CD4-positive, alpha-beta T cell treated with Interleukin-21 for 1 hour (primary cell): ENCODE measurements around the gene UBE3B.

Experiments
- DNase-seq: peaks from one replicate; pipeline ENCODE4 v3.0.0-alpha.2; 2020

The UBE3B gene

DNA sequence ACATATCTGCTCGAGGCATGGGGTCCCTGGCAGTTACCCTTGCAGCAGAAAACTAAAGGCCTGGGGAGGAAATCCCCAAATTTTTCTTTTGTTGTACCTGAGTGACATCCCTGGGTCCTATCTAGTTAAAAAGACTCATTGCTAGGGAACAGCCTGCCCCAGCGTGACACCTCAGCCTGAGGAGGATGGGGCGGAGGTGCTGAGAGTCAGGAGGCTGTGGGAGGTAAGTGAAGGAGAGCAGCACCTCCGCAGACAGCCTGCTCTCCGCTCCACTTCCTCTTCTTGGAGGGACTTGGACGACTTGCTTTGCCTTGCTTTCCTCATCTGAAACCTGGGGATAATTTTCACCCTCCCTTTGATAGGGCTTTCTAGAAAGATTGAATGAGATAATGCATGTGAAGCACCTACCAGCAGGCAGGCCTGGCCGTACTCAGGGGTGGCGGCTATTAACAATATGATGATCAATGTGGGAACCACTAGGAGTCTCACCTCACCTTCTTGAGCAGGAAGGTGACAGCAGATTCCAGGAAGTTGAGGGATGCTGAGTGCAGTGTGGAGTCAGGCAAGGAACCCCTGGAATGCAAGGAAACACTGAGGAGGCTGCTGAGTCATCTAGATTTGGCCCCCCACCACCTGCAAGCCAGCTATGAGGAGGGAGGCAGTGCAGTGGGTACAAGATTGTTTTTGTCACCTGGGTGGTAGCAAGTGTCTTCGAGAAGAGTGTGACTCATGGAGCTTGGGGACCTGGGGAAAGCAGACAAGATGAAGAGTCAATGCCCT is 23.2 kb downstream of the UBE3B start:
- DNase-seq = no peak

DNA sequence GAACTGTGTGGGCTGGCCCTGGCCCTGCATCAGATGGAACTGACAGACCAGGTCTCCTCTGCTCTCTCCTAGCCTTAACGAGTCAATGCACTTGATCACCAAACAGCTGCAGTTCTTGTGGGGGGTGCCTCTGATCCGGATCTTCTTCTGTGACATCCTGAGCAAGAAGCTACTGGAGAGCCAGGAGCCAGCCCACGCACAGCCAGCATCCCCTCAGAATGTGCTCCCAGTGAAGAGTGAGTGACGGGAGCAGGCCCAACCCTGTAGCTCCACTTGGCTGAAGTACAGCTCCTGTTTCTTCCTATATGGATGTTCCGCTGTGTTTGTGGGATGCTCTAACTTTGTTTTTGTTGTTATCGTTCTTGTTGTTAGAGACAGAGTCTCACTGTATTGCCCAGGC is 23.9 kb downstream of the UBE3B start:
- DNase-seq = no peak

DNA sequence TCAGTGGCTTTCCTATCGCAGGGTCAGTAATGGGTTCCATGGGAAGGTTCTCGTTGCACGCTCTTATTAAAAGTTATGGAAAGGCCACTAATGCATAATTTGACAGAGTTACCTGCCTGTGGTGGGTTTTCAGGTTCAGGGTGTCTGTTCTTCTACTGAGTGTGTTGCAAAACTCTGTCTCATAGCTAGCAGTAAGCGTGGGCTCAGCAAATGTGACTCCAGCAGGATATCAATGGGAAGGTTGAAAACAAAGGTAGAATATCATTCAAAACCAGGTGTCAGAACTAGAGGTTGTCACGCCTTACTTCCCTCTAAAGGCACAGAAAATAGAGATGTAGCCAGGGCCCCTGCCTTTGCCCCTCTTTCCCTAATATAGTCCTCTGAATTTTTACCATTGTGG is 24.9 kb downstream of the UBE3B start:
- DNase-seq = no peak

DNA sequence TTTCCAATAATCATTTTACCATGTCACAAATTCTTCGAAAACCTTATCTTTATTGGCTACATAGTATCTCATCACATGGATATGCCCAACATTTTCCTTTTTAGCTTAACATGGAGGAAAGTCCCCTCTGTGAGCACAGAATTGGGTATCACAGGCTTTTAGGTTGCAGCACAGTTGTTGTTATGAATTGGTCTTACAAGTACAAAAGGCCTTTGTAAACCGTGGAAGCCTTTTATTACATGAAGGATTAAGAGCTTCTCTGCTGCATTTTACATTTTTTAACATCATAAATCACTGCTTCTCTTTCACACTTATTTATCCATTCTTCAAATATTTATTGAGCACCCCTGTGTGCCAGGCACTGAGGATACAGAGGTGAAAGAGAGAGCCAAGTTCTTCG is 26.2 kb downstream of the UBE3B start:
- no peak for DNase-seq

DNA sequence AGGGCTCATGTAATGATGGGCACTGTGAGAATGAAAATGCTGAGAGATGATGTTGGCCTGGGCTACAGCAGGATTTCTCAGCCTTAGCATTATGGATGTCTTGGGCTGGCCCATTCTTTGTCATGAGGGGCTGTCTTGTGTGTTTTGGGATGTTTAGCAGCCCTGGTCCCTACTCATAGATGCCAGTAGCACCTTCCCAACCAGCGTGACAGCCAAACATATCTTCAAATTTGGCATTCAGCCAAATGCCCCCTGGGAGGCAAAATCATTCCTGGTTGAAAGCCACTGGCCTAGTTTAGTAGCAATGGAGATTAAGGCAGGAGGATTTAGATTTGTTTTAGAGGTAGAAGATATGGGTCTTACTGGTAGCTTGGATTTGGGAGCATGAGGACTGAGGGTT is 26.6 kb downstream of the UBE3B start:
- DNase-seq = no peak

DNA sequence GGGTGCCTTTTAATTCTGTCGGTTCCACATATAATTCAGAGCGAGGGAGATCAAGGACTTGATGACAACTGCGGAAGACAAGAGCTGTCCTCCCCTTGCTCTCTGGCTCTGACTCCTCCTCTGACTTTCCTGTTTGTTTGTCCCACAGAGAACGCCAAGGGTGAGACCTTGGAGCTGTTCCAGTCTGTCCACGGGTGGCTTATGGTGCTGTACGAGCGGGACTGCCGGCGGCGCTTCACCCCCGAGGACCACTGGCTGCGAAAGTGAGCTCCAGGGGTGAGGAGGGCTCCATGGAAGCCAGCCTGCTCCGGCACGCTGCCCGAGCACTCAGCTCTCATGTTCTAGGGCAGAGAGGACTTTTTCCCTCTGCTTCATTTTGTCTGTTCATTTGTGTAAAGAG is 32.8 kb downstream of the UBE3B start:
- DNase-seq = no peak

DNA sequence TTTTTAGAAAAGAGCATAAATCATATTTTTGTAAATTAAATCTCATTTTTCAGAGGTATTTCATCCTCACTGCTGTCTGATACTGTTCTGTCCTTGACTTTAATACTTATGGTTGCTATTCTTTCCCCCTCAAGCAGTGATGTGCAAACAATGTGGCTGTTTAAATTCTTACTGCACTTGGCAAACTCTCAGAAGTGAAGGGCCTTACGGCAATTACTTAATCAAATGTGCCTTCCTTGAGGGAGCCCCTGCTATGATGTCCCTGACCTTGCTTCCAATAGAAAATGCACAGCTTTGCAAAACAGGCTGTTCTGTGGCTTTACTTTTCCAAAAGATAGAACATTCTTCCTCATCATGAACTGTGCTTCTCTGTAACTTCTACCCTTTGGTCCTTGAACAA is 35.2 kb downstream of the UBE3B start:
- no peak for DNase-seq

DNA sequence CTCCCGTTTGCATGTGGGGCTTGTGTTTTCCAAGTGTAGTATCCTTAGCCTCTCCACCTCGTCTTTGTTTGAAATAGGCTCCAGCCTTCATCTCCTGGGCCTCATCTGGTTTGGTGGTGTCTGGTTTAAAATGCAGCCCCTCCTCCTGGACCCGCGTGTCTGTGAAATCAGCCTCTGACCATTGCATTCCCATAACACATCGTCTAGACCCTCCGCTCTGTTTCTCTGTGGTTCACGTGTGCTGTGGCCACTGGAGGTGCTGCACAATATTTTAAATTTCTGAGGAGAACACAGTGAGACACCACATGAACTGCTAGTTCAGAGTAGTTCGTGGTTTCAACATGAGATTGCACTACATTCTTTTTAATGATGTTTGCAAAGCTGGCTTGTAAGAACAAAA is 35.6 kb downstream of the UBE3B start:
- DNase-seq = no peak

DNA sequence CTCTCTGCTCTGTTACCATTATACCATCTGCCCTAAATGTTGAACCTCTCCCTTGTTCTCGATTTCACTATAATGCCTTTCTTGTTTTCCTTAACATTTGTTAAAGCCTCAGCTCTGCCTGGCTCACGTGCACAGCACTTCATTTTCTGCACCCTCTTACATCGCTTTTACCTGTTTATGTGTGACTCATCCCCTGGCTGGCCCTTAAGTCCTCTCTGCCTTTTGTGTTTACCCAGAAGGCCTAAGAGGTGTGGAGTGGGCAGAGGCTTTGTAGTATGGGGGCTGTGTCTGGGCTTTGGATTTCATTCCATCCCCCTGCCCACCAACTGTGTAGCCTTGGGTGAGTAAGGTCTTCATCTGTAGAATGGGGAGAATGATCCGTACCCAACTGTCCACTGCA is 36.5 kb downstream of the UBE3B start:
- DNase-seq = no peak

DNA sequence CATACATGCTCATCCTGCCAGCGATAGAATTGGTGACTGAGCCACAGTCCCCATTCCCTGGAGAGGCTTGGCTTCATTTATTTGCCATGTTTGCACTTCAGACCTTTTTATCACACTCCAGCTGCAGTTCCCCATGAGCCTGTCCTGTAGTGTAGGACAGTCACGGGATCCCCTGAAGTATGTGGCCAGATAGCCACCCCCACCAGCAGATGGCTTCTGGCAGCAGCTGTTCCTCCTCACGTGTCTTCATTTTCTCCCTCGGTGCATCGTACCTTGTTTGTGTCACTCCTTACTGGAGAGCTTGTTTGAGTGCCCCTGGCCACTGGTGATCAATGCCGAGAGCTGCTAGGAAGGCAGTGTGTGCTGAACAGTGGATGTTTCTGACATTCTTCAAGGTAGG is 40.2 kb downstream of the UBE3B start:
- no peak for DNase-seq

DNA sequence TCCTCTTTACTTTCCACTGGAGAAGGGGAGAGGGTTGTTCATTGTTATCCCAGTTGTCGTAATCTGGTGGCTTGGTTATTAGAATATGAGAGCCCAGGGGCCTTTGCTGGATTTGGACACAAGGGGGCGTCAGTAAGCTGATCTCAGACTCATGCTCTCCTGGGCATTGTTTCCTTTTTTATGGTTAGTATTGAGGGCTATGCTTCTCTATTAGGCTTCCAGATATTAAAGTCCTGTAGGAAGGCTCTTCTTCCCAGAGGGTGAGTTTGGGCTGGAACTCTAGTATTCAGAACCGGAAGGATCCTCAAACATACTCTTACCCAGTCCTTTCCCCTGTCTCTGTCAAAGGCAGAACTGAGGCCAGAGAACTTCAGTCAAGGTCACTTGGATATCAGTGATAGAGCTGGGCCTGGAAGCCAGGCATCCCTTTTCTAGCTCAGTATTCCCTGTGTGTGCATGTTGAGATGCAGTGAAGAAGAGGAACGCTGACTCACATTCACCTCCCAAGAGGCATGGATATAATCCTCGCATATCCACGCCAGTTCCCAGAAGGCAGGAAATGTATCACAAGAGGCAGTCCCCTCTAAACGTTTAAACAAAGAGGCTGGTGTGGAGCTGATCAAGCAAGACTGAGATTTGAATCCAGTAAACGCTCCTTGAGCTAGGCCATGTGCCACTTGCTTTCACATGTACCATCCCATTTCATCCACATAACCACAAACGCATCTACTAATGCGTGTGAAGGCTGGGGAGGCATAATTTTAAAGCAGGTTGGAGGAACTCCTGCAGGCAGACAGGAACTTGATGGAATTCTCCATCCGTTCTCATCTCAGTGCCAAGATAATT is 41.6 kb downstream of the UBE3B start:
- DNase-seq = peak; percentile 55

DNA sequence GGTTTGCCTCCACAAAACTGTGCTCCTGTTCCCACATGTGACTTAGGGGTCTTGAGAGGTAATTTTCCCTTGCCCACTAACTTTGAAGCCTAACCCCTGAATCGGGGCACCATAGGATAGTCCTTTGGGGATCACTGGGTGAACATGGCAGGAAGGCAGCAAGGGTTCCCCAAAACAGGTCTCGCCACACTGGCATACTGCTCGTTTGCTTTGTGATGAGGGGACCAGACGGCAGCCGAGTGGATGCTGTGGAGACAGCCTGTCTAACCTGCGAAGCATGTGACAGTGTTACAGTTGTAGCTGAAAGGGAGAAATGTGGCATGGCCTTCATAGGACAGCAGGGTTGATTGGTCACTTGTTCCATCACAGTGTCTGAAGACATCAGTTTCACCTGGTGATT is 42.4 kb downstream of the UBE3B start:
- DNase-seq = no peak

DNA sequence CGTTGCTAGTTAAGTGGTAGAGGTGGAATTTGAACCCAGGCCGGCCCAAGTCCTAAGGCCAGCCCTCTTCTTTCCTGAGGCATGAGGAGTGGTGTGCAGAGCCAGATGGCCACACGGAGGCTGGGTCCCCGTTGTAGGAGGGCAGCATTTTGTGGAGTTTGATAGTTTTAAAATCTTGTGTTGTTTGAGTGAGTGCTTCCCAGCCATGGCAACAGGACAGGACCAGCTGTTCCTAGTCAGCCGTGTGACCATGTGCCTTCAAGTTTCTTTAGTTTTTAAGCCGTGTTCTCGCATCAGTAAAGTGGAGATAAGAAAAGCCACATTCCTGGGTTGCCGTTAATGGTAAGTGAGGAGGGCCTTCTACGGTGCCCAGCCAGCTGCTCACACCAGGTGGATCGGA is 44.4 kb downstream of the UBE3B start:
- DNase-seq = no peak

DNA sequence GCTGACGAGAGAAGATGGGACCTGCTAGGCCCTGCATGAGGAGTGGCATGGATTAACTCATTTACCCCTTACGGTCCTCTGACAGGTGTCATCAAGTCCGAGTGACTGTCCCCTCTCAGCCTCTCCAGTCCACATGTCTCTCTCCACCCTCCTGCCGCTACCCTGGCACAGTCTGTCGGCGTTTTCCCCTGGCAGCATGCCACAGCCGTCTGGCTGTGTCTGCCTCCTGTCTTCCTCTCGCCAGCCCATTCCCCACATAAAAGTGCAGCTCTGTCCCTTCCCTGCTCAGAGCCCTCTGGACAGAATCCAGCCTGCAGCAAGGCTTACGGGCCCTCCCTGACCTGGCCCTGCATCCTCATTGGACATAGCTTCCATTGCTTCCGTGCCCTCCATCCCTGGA is 45.6 kb downstream of the UBE3B start:
- no peak for DNase-seq

DNA sequence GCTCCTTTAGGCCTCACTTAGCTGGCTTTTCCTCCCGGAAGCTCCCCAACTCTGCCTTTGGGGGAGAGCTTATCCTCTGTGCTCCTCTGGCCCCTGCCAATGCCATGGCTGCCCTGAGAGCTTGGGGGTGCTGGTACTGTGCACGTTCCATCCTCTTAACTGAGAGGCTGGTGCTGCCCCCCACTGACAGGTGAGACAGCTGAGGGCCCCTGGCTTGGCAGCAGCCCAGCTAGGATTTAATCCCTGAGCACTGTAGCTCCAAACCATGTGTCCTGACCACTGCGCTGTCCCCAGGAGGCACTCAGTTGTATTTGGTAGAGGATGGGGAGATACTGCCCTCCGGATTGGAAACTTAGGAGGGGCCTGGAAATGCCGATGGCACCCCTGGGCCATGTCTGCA is 46.1 kb downstream of the UBE3B start:
- no peak for DNase-seq

DNA sequence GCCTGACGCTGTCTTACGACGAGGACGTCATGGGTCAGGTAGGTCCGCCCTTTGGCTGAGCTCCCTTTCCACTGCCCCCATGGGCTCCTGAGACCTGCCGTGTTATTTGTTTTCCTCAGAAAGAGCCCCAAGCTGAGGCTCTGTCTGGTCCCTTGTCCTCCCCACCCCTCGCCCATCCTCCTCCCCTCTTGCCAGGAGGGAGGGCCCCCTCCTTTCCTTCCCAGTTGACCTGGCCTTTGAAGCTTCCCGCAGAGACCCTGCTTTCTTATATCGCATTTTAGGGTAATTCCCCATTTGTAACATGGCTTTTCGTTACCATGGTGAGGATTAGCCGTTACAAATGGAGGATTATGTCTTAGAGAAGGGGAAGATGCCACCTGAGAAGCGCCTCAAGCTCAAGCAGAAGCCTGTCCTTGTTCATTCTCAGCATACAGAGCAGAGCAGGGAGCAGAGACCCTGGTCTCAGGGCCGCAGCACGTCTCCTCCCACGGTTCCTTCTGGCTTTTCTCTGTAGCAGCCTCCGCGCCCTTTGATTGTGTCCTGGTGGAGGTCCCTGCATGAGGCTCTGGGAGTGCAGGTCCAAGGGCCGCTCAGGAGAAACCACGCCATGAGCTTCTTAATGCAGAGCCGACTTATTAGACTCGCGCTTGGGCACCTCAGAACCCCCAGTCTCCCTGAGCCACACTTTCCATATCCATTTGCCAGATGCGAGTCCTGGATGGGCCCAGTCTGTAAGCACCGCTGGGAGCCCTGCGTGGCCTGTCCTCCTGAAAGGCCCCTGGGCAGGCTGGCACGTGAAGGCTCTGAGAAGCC is 47.2 kb downstream of the UBE3B start:
- no peak for DNase-seq

DNA sequence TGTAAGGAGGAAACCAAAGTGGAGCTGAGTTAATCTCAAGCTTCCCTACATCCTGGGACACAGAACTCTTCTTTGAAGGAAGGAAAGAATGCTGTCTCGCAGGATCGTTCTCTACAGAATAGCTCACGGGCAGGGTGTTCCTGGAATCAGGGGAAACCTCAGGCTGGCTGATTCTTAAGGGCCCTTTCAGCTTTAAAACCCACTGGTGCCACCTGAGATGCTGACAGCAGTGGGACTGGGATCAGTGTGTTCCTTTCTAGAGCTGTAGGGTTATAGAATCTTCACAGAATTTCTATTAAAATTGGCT is 47.8 kb downstream of the UBE3B start:
- no peak for DNase-seq

DNA sequence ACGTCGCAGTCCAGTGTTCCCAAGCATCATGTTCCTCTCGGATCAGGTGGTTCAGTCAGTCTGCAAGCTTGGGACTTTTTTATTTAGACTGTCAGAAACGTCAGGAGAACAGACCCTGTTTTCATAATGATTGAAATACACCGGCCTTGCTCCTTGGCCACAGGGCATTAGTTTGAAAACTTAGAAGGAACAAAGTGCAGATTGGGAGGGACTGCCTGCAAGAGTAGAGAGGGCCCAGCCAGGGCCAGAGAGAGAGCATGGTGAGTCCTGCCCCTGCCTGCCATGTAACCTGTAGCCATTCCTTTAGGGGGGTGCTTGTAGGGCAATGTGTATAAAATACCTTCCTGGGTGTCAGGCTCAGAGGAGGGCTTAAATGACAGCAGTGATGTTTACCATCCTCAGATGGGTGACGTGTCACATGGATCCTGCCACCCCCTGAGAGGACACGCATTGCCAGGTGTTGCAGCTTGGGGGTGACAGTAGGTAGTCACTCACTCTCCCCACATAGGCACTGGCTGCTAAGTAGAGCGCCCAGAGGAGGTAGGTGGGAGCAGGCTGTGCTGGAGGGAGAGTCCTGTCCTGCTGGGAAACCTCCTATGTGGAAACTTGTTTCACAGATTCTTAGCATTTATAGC is 50.2 kb downstream of the UBE3B start:
- no peak for DNase-seq

DNA sequence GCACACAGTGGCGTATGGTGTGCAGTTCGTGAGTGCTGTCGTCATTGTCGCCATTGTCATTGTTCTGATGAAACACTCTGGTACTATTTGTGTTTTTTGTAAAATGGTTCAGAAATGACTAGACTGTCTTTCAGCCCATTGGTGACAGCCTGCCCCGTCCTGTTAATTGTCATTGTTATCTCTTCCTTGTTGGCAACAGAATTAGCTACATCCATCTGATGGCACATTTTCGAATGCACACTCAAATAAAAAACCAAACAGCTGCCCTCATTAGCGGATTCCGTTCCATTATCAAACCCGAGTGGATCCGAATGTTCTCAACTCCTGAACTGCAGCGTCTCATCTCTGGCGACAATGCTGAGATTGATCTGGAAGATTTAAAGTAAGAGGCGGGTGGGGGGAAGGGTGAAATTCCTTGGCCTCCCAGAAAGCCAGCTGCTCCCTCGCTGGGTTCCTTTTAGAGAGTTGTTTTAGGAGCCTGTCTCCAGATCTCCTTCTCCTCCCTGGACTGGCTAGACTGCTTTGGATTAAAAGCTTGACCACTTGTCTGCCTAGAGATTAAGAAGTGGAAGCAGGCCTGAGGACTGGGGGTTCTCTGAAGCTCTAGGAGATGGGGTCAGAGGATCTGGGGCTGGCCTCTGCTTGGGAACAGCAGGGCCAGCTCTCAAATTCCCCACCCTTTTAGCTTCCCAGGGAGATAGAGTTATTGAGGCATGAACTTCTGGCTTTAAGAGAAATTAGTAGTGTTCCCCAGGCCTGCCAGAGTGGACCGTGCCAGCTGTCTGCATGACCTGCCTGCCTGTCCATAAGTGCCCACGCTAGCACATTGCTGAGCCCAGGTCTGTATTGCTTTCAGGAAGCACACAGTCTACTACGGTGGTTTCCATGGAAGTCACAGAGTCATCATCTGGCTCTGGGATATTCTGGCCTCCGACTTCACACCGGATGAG is 52.5 kb downstream of the UBE3B start:
- DNase-seq = no peak

DNA sequence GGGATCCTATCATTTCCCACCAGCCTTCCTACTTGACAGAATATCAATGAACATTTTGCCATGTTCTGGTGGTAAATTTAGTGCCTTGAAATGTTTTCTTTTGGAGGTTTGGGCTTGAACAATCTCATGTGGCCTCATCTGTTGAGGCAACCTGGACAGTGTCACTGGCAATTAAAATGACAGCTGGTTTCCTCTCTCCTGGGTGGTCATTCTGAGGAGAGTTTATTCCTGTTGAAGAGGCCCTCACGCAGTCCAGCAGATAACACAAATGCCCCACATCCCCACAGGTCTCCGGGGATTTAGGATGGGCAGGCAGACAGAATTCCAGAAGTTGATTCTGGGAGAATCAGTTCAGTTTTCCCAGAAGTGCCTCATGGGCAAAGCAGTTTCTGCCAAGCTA is 54.0 kb downstream of the UBE3B start:
- no peak for DNase-seq

DNA sequence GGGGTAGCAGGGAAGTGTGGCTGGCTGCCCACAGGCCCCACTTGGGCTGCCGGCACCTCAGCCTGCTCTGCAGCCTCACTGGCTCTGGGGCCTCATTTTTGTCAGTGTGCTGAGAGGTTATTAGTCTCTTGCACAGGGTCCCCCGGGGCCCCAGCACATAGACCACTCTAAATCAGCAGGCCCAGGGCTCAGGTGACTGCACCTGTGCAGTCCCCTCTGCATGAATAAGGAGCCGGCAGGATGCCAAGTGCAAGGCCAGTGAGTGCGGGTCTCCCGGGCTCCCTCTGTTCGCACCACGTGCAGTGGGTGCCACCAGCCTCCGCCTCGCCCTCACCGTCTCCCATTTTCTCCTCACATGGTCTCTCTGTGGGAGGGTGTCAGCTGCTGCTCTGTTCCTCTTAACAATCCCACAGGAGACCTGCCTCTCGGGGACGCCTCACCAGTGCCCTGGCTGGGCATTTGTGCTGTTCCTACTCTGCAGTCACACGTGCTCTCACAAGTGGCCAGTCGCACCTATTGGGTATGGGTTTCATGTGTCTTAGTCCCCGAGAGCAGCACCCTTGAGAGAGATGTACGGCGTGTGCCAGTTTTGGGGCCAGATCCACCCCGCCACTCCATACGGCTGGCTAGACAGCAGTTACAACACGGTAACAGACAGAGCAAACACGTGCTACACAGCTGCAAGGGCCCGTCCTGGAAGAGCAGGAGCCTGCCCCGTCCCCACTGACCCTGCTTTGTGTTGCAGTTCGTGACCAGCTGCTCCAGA is 55.5 kb downstream of the UBE3B start:
- DNase-seq = no peak

DNA sequence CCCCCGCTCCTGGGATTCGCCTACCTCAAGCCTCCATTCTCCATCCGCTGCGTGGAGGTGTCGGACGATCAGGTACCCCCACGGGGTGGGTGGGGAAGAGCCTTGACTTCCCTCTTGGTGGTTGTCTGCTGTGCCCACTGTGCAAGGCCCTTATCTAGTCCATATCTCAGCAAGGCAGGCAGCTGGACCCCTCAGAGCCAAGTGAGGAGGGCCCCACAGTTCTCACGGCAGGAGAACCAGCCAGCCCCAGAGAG is 56.0 kb downstream of the UBE3B start:
- no peak for DNase-seq
